HEK293 (cell line): ENCODE data around the gene CHIT1.
"Not testable (repeated sequence)": the region's sequence is repeated elsewhere in the genome, so short reads cannot be mapped to it uniquely, and the experiment has no call there.

Source experiments
- CTCF ChIP-seq: fragments of 450-650 bp; formaldehyde crosslinking; IDR thresholded peaks from 2 replicates; pipeline ENCODE4 v1.5.1; 2016; ENCODE audit warnings: missing biosample characterization, missing genetic modification characterization
- ZNF133 ChIP-seq: fragments of 450-650 bp; formaldehyde crosslinking; IDR thresholded peaks from 2 replicates; pipeline ENCODE4 v1.5.1; 2016; ENCODE audit warnings: missing biosample characterization, missing genetic modification characterization
- ZNF16 ChIP-seq: fragments of 450-650 bp; formaldehyde crosslinking; IDR thresholded peaks from 2 replicates; pipeline ENCODE4 v1.5.1; 2016; ENCODE audit warnings: low read depth, missing biosample characterization, missing genetic modification characterization

- not testable (repeated sequence) for TF ChIP-seq CTCF (tag by site-specific recombination); ZNF16 (tag by site-specific recombination); ZNF133
Observed at GRCh38 chr1:203241708-203242107, 12.2 kb upstream of the CHIT1 start.
